ENCODE measurements around the gene INSIG1. TPM values are rescaled to one million over a fixed set of nuclear protein-coding genes. Genes with fewer than 3 reads are reported as not detected.

INSIG1 gene
- polyA plus RNA-seq, 3 donors, result 37.1 to 85.6 (median 39.6) TPM

DNA sequence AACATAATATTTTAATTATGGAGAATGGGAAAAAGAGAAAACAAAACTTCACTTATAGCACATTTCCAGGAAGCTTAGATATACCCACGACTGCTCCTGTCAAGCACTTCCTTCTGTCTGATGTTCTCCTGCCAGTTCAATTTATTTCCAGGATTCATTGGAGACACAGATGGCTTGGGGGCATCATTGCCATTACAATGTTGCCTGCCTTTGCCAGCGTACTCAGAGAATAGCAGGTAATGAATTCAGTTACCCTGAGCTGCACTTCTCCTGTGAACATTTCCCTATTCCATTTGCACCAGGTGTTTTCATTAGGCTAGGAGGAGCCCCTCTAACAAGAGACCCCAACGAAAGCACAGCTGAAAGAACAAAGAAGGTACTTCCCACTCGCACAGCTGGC lies 33.7 kb downstream of the INSIG1 start:
- no peak overlapping the region for H3K27ac Mint-ChIP-seq
- intact Hi-C loops (cut with micrococcal nuclease), result no loop called here

DNA sequence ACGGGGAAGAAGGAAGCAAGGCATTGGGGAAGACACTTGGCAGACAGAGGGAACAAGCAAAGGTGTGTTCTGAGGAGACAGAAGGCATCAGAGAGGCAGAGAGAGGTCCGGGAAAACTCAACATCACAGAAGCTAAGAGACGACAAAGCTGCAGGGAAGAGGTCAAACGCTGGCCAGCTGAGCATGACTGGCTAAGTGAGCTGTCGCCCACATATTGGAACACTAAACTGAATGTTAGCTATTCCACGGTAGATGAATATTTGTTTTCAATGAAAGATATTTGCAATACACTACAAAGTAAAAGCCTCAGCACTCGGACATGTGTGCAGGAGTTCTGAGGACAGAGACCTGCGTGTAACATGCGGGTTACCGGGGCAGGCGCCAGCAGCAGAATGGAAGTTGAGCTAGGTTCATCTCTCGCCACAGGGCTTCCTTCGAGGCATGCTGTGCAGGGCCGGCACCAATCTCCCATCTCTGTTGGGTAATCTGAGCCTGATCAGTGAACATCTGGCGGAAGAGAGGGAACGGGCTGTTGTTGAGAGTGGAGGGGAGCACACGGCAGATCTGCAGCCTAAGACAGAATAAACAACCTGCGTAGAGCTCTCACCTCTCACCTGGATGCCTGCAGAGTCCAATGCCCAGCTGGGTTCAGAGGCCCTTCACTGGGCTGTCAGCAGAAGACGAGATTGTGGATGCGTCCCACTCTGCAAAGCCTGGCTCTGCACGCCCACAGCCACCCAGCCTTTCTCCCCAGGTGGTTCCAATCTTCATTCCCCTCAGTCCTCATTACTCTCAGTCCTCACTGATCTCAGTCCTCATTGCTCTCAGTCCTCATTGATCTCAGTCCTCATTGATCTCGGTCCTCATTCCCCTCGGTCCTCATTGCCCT lies 35.9 kb downstream of the INSIG1 start:
- Histone ChIP-seq H2AFZ (ENCODE audit: insufficient read depth, low read depth, low read length, poor library complexity, severe bottlenecking) (no peak overlapping the region), H3K27ac (ENCODE audit: low read depth in 1 of 2, low read length in 2 of 2) (no peak overlapping the region), H3K79me2 (ENCODE audit: insufficient read depth, low read length) (no peaks in the 10 kb centered on the region), H3K9me3 (replicated peaks in 1 of 2; ENCODE audit: control insufficient read depth in 1 of 2, insufficient read depth in 1 of 2, low read length in 2 of 2) (peaks cover 0 to 2% of the 10 kb centered on the region in 2 donors), H3K4me1 (ENCODE audit: control insufficient read depth in 1 of 2, insufficient read depth in 2 of 2, low read length in 2 of 2) (no peaks in the 10 kb centered on the region), H3K4me3 (replicated peaks in 1 of 3; ENCODE audit: low read depth in 2 of 3, low read length in 3 of 3) (no peak overlapping the region), H3K9ac (ENCODE audit: insufficient read depth, low read length, poor library complexity, severe bottlenecking) (no peak overlapping the region), H3K36me3 (replicated peaks in 1 of 2; ENCODE audit: control insufficient read depth in 1 of 2, insufficient read depth in 2 of 2, low read length in 2 of 2) (no peaks in the 10 kb centered on the region), H3K4me2 (replicated peaks; ENCODE audit: extremely low read depth, low read length, poor library complexity, severe bottlenecking) (no peak overlapping the region), H4K20me1 (ENCODE audit: insufficient read depth, low read length) (no peaks in the 10 kb centered on the region), H3K27me3 (ENCODE audit: control insufficient read depth in 2 of 2, insufficient read depth in 2 of 2, low read length in 2 of 2) (no peaks in the 10 kb centered on the region)
- 80% methylated on average over 20 of the region's 23 CpGs for WGBS (ENCODE audit: insufficient coverage)
- Mint-ChIP-seq H3K4me3 (no peak overlapping the region), H3K36me3 (no peaks in the 10 kb centered on the region), H3K9me3 (peaks cover 0 to 6% (median 0%) of the 10 kb centered on the region in 7 donors), H3K27me3 (ENCODE audit: low read depth in 3 of 3) (peaks cover 0 to 5% (median 0%) of the 10 kb centered on the region in 3 donors), H3K27ac (no peak overlapping the region), H3K4me1 (no peaks in the 10 kb centered on the region)
- intact Hi-C loops (cut with micrococcal nuclease), result no loop called here
- DNase-seq, result no peak
- TF ChIP-seq, protein P1, sequence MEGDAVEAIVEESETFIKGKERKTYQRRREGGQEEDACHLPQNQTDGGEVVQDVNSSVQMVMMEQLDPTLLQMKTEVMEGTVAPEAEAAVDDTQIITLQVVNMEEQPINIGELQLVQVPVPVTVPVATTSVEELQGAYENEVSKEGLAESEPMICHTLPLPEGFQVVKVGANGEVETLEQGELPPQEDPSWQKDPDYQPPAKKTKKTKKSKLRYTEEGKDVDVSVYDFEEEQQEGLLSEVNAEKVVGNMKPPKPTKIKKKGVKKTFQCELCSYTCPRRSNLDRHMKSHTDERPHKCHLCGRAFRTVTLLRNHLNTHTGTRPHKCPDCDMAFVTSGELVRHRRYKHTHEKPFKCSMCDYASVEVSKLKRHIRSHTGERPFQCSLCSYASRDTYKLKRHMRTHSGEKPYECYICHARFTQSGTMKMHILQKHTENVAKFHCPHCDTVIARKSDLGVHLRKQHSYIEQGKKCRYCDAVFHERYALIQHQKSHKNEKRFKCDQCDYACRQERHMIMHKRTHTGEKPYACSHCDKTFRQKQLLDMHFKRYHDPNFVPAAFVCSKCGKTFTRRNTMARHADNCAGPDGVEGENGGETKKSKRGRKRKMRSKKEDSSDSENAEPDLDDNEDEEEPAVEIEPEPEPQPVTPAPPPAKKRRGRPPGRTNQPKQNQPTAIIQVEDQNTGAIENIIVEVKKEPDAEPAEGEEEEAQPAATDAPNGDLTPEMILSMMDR (IDR thresholded peaks at IDR 0.05), result no peak

More for the DNA sequence above, 33.7 kb downstream of the INSIG1 start:
- Mint-ChIP-seq H3K9me3 (peaks cover 0 to 6% (median 4%) of the 10 kb centered on the region in 7 donors), H3K27me3 (ENCODE audit: low read depth in 3 of 3) (peaks cover 0 to 13% (median 6%) of the 10 kb centered on the region in 3 donors), H3K4me1 (no peaks in the 10 kb centered on the region), H3K4me3 (no peak overlapping the region), H3K36me3 (no peaks in the 10 kb centered on the region)
- Histone ChIP-seq H2AFZ (ENCODE audit: insufficient read depth, low read depth, low read length, poor library complexity, severe bottlenecking) (no peak overlapping the region), H4K20me1 (ENCODE audit: insufficient read depth, low read length) (no peaks in the 10 kb centered on the region), H3K27me3 (ENCODE audit: control insufficient read depth in 2 of 2, insufficient read depth in 2 of 2, low read length in 2 of 2) (no peaks in the 10 kb centered on the region), H3K9me3 (replicated peaks in 1 of 2; ENCODE audit: control insufficient read depth in 1 of 2, insufficient read depth in 1 of 2, low read length in 2 of 2) (peaks cover 0 to 11% of the 10 kb centered on the region in 2 donors), H3K9ac (ENCODE audit: insufficient read depth, low read length, poor library complexity, severe bottlenecking) (no peak overlapping the region), H3K27ac (ENCODE audit: low read depth in 1 of 2, low read length in 2 of 2) (no peak overlapping the region), H3K4me1 (ENCODE audit: control insufficient read depth in 1 of 2, insufficient read depth in 2 of 2, low read length in 2 of 2) (no peaks in the 10 kb centered on the region), H3K4me3 (replicated peaks in 1 of 3; ENCODE audit: low read depth in 2 of 3, low read length in 3 of 3) (no peak overlapping the region), H3K4me2 (replicated peaks; ENCODE audit: extremely low read depth, low read length, poor library complexity, severe bottlenecking) (no peak overlapping the region), H3K79me2 (ENCODE audit: insufficient read depth, low read length) (no peaks in the 10 kb centered on the region), H3K36me3 (replicated peaks in 1 of 2; ENCODE audit: control insufficient read depth in 1 of 2, insufficient read depth in 2 of 2, low read length in 2 of 2) (no peaks in the 10 kb centered on the region)
- WGBS (ENCODE audit: insufficient coverage), result 70% methylated on average over 4 of the region's 4 CpGs
- TF ChIP-seq, protein P1 (IDR thresholded peaks at IDR 0.05), result no peak
- no peak for DNase-seq

All from CD14-positive monocyte (primary cell).